ENCODE results near the gene CHRNA10.

CHRNA10 gene

GRCh38 chr11:3684129-3684818 is 13.1 kb upstream of the CHRNA10 start:
- Histone ChIP-seq H3K9ac (ENCODE audit: low read length) (no peak overlapping the region), H3K27me3 (ENCODE audit: control insufficient read depth, insufficient read depth, low read length) (no peaks in the 10 kb centered on the region), H3K36me3 (ENCODE audit: control insufficient read depth, insufficient read depth, low read length) (peaks cover 35% of the 10 kb centered on the region), H3K4me3 (ENCODE audit: low read length) (no peak overlapping the region), H3K4me1 (ENCODE audit: control insufficient read depth, insufficient read depth, low read length) (no peaks in the 10 kb centered on the region), H3K27ac (ENCODE audit: low read depth, low read length) (no peak overlapping the region)

DNA sequence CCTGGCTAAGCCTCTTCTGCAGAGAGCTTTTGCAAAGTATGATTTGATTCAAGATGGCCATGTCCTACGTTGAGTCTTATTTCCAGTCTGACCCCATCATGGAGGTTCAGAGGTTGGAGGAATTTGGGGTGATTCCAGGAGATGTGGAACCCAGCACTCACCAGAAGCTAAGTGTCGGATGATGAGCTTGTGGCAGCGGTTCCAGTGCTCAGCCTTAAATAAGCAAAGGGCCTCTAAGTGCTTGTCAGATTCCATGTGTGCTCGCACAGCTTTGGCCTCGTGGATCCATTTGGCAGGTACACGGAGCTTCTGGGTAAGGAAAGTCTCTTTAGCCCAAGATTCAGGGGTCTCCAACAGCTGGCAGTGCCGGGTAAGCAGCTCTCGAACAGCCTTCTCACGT is 11.9 kb upstream of the CHRNA10 start:
- no peak overlapping the region for H3K9ac ChIP-seq (ENCODE audit: low read length)
- H3K36me3 ChIP-seq (ENCODE audit: control insufficient read depth, insufficient read depth, low read length): peaks cover 45% of the 10 kb centered on the region
- no peaks in the 10 kb centered on the region for H3K4me1 ChIP-seq (ENCODE audit: control insufficient read depth, insufficient read depth, low read length)
- H3K27me3 ChIP-seq (ENCODE audit: control insufficient read depth, insufficient read depth, low read length): no peaks in the 10 kb centered on the region
- H3K27ac ChIP-seq (ENCODE audit: low read depth, low read length): no peak overlapping the region
- no peak overlapping the region for H3K4me3 ChIP-seq (ENCODE audit: low read length)

DNA sequence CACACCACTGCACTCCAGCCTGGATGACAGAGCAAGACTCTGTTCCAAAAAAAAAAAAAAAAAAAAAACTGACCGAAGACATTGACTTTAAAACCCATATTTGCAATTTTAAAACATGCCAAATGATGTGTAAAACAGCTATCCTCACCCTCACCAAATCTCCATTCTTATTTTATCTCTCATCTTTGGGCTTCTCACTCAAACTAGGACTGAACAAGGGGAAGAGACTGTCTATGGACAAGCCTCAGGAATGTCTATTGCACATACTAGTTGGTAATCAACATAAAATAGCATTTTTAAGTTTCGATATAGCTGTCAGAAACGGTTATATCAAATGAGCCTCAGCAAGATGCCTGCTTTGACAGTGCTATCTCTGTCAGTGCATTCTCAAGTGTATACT is 7.9 kb upstream of the CHRNA10 start:
- H3K27me3 ChIP-seq (ENCODE audit: control insufficient read depth, insufficient read depth, low read length): no peaks in the 10 kb centered on the region
- H3K36me3 ChIP-seq (ENCODE audit: control insufficient read depth, insufficient read depth, low read length): peaks cover 56% of the 10 kb centered on the region
- H3K4me3 ChIP-seq (ENCODE audit: low read length): no peak overlapping the region
- no peak overlapping the region for H3K9ac ChIP-seq (ENCODE audit: low read length)
- no peaks in the 10 kb centered on the region for H3K4me1 ChIP-seq (ENCODE audit: control insufficient read depth, insufficient read depth, low read length)
- no peak overlapping the region for H3K27ac ChIP-seq (ENCODE audit: low read depth, low read length)

DNA sequence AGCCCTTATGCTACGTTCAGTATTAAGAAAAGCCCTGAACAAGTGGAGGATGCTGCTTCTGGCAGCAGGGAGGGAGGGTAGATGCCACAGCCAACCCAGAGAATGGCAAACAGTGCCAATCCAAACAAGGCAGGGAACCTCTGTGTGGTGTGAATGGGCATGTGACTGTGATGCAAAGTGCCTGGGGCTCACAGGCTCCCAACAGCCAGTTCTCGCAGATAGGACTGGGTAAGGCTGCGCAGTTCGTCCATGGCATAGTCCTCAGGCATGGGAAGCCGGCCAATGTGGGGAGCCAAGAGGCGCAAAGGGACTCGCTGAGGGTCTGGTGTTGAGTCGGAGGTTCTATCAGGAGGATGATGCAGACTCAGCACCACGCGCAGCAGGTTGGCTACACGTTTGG is 4.8 kb upstream of the CHRNA10 start:
- Histone ChIP-seq H3K36me3 (ENCODE audit: control insufficient read depth, insufficient read depth, low read length) (peaks cover 47% of the 10 kb centered on the region), H3K27ac (ENCODE audit: low read depth, low read length) (no peak overlapping the region), H3K27me3 (ENCODE audit: control insufficient read depth, insufficient read depth, low read length) (no peaks in the 10 kb centered on the region), H3K4me3 (ENCODE audit: low read length) (no peak overlapping the region), H3K4me1 (ENCODE audit: control insufficient read depth, insufficient read depth, low read length) (no peaks in the 10 kb centered on the region), H3K9ac (ENCODE audit: low read length) (no peak overlapping the region)

DNA sequence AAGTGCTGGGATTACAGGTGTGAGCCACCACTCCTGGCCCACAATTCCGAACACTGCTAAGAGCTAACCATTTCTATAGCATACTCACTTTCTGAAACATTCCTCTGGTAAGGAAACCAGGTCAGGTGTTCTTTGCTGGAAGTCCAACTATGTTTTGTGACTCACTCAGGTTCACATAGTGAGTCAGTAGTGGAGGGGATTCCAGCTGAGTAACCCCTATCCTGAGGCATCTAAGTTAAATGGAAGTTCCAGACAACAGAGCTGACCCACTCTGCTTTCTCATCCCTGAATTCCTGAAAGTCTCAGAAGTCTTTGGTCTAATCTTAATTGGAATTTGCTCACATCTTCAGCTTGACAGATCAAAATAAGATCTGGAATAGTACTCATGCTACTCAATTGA is 3.0 kb upstream of the CHRNA10 start:
- no peak overlapping the region for H3K9ac ChIP-seq (ENCODE audit: low read length)
- peaks cover 44% of the 10 kb centered on the region for H3K36me3 ChIP-seq (ENCODE audit: control insufficient read depth, insufficient read depth, low read length)
- no peak overlapping the region for H3K27ac ChIP-seq (ENCODE audit: low read depth, low read length)

DNA sequence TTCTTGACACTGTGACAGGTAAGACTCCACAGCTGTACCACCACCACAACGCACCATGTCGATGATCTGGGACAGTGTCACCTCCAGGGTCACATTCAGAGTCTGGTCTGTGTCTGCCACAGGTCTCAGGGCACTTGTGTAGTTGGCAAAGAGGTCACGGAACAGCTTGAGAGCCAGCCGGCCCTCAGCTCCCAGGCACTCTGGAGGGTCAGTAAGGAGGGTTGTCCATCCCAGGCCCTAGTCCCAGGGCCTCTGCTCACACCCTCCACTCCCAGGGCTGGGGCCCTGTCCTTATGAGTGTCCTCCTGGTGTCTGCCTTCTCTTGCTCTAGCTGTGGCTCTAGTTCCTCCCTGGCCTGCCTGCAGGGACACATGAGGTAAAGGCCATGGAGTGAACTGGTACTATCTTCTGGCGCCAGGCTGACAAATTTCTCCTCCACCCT is 1.4 kb downstream of the CHRNA10 start:
- Histone ChIP-seq H3K36me3 (ENCODE audit: control insufficient read depth, insufficient read depth, low read length) (peaks cover 31% of the 10 kb centered on the region), H3K27ac (ENCODE audit: low read depth, low read length) (no peak overlapping the region), H3K4me3 (ENCODE audit: low read length) (no peak overlapping the region), H3K9ac (ENCODE audit: low read length) (no peak overlapping the region), H3K4me1 (ENCODE audit: control insufficient read depth, insufficient read depth, low read length) (no peaks in the 10 kb centered on the region), H3K27me3 (ENCODE audit: control insufficient read depth, insufficient read depth, low read length) (no peaks in the 10 kb centered on the region)

More for the DNA sequence above, 3.0 kb upstream of the CHRNA10 start:
- H3K4me1 ChIP-seq (ENCODE audit: control insufficient read depth, insufficient read depth, low read length): no peaks in the 10 kb centered on the region
- no peak overlapping the region for H3K4me3 ChIP-seq (ENCODE audit: low read length)
- H3K27me3 ChIP-seq (ENCODE audit: control insufficient read depth, insufficient read depth, low read length): no peaks in the 10 kb centered on the region

DNA sequence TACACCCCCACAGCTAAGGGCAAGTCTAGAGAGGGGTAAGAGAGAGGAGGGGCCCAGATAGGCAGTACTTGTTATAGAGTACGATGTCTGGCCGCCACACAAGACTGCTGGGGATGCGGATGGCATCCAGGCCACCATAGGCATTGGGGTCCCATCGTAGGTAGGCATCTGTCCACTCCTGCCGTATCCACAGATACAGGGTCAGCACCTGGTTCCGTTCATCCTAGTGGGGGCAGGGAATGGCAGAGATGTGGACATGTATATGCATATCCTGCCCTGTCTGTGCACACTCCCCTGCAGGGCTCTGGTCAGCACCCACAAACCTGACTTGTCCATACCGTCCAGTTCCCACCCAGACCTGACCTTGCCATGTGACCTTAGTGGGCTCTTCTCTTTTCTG is 2.1 kb downstream of the CHRNA10 start:
- Histone ChIP-seq H3K4me1 (ENCODE audit: control insufficient read depth, insufficient read depth, low read length) (no peaks in the 10 kb centered on the region), H3K27ac (ENCODE audit: low read depth, low read length) (no peak overlapping the region), H3K4me3 (ENCODE audit: low read length) (no peak overlapping the region), H3K27me3 (ENCODE audit: control insufficient read depth, insufficient read depth, low read length) (no peaks in the 10 kb centered on the region), H3K9ac (ENCODE audit: low read length) (no peak overlapping the region), H3K36me3 (ENCODE audit: control insufficient read depth, insufficient read depth, low read length) (peaks cover 29% of the 10 kb centered on the region)

- Histone ChIP-seq H3K27ac (ENCODE audit: low read depth, low read length) (no peak overlapping the region), H3K9ac (ENCODE audit: low read length) (no peak overlapping the region), H3K4me1 (ENCODE audit: control insufficient read depth, insufficient read depth, low read length) (no peaks in the 10 kb centered on the region), H3K27me3 (ENCODE audit: control insufficient read depth, insufficient read depth, low read length) (no peaks in the 10 kb centered on the region), H3K4me3 (ENCODE audit: low read length) (no peak overlapping the region), H3K36me3 (ENCODE audit: control insufficient read depth, insufficient read depth, low read length) (peaks cover 25% of the 10 kb centered on the region)
Observed at GRCh38 chr11:3667149-3668035, 3.8 kb downstream of the CHRNA10 start.

DNA sequence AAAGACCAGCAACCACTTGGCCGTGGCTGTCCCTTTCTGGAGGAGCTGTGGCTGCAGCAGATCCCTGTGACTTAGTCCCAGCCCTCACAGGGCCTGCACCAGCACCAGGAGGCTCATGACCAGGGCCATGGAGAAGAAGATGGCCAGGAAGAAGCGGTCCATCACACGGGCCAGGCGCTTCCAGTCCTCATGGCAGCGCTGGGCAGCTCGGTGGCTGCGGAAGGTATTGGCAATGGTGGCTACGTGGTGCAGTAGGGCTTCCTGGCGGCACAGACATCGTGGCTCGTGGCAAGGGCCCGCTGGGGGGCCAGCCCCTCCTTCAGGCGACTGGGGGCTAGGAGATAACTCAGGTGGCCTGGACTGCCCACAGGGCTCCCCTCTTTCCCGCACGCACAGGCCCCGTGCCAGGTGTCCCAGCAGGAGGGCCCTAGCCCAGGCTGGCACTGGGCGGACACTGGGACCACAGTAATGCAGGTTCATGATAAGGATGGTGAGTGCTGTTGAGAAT is 5.1 kb downstream of the CHRNA10 start:
- Histone ChIP-seq H3K4me3 (ENCODE audit: low read length) (no peak overlapping the region), H3K4me1 (ENCODE audit: control insufficient read depth, insufficient read depth, low read length) (no peaks in the 10 kb centered on the region), H3K27ac (ENCODE audit: low read depth, low read length) (no peak overlapping the region), H3K36me3 (ENCODE audit: control insufficient read depth, insufficient read depth, low read length) (peaks cover 17% of the 10 kb centered on the region), H3K27me3 (ENCODE audit: control insufficient read depth, insufficient read depth, low read length) (no peaks in the 10 kb centered on the region), H3K9ac (ENCODE audit: low read length) (no peak overlapping the region)

- peaks cover 15% of the 10 kb centered on the region for H3K36me3 ChIP-seq (ENCODE audit: control insufficient read depth, insufficient read depth, low read length)
- no peaks in the 10 kb centered on the region for H3K4me1 ChIP-seq (ENCODE audit: control insufficient read depth, insufficient read depth, low read length)
Observed at GRCh38 chr11:3665336-3666022, 5.7 kb downstream of the CHRNA10 start.

GRCh38 chr11:3664032-3664630 is 7.1 kb downstream of the CHRNA10 start:
- Histone ChIP-seq H3K27ac (ENCODE audit: low read depth, low read length) (no peak overlapping the region), H3K4me1 (ENCODE audit: control insufficient read depth, insufficient read depth, low read length) (no peaks in the 10 kb centered on the region), H3K4me3 (ENCODE audit: low read length) (no peak overlapping the region), H3K9ac (ENCODE audit: low read length) (no peak overlapping the region), H3K27me3 (ENCODE audit: control insufficient read depth, insufficient read depth, low read length) (no peaks in the 10 kb centered on the region), H3K36me3 (ENCODE audit: control insufficient read depth, insufficient read depth, low read length) (peaks cover 14% of the 10 kb centered on the region)

More at GRCh38 chr11:3665336-3666022, 5.7 kb downstream of the CHRNA10 start:
- Histone ChIP-seq H3K9ac (ENCODE audit: low read length) (no peak overlapping the region), H3K4me3 (ENCODE audit: low read length) (no peak overlapping the region), H3K27me3 (ENCODE audit: control insufficient read depth, insufficient read depth, low read length) (no peaks in the 10 kb centered on the region), H3K27ac (ENCODE audit: low read depth, low read length) (no peak overlapping the region)

DNA sequence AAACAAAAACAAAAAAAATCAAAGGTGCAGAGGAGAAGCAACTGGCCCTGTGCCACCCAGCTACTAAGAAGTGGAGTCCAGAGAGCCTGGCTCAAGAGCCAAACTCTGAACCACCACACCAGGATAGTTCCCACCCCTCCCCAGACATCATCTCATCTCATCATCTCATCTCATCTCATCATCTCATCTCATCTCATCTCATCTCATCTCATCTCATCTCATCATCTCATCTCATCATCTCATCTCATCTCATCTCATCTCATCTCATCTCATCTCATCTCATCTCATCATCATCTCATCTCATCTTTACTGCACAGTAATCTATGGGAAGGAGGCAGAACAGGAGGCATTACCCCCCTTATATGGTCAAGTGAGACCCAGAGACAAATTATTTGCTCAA is 8.3 kb downstream of the CHRNA10 start:
- H3K4me1 ChIP-seq (ENCODE audit: control insufficient read depth, insufficient read depth, low read length): no peaks in the 10 kb centered on the region
- no peak overlapping the region for H3K4me3 ChIP-seq (ENCODE audit: low read length)
- no peak overlapping the region for H3K27ac ChIP-seq (ENCODE audit: low read depth, low read length)
- H3K27me3 ChIP-seq (ENCODE audit: control insufficient read depth, insufficient read depth, low read length): no peaks in the 10 kb centered on the region
- H3K9ac ChIP-seq (ENCODE audit: low read length): no peak overlapping the region
- H3K36me3 ChIP-seq (ENCODE audit: control insufficient read depth, insufficient read depth, low read length): peaks cover 13% of the 10 kb centered on the region

Data from rectal smooth muscle tissue (tissue), 1 donor.